Measurements from ENCODE around the gene HOXD13.

HOXD13 gene

DNA sequence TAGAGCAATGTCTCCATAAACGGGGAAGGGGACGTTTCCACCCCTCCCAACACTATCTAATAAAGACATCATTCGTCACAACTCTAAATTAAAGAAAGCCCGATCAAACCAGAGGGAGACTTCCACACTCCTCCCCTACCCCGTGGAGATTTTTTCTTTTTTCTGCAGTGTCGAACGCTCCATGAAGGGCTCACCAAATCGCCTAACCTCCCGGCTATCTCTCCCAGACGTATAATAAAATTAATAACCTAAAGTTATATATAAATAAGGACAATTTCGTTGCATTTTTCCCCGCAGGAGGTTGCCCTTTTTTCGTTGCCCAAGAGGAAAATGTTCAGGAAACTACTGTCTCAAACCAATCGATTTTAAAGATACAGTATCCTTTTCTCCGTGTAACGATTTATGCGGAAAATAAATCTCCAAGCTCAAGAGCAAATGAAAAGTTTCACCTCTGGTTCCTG is 11.1 kb upstream of the HOXD13 start:
- DNase-seq = no peak

DNA sequence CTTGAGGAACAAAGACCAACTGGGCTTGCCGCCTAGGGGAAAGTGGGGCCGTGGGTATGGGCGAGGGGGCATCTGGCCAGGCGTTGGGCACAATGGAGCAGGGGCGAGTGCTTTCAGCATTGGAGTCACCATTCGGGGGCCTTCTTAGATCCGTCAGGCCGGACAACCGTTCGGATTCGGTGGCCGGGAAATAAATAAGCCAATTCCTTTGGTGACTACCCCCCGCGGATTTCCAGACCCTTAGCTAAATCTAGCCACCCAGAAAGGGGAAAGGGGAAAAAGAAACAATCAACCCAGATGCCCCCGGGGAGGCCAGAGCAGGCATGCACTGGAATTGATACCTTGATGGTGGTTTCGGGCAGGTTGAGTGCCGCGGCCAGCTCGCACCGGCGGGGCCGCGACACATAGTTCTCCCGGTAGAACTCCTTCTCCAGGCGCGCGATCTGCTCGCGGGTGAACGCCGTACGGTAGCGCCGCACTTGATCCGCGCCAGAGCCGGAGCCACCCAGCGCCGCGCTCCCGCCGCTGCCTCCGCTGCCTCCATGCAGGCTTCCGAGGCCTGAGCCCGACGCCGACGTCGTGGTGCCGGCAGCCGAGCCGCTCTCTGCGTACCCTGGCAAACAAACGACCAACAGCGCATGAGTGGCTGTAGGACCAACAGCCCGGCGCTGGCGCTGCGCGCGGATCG is 10.5 kb upstream of the HOXD13 start:
- DNase-seq = no peak

DNA sequence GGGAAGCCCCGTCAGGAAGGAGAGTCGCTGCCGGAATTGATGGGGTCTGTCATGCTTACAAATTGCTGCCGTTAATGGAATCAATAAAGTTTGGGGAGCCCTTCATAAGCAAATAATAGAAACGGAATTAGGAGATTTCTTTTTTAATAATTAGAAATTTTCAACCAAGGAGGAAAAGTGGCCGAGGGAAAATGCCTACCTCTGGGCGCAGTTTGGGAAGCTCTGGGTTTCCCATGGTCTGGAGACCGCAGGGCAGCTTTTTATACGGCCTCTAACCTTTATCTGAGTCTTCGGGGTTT is 10.0 kb upstream of the HOXD13 start:
- no peak for DNase-seq

DNA sequence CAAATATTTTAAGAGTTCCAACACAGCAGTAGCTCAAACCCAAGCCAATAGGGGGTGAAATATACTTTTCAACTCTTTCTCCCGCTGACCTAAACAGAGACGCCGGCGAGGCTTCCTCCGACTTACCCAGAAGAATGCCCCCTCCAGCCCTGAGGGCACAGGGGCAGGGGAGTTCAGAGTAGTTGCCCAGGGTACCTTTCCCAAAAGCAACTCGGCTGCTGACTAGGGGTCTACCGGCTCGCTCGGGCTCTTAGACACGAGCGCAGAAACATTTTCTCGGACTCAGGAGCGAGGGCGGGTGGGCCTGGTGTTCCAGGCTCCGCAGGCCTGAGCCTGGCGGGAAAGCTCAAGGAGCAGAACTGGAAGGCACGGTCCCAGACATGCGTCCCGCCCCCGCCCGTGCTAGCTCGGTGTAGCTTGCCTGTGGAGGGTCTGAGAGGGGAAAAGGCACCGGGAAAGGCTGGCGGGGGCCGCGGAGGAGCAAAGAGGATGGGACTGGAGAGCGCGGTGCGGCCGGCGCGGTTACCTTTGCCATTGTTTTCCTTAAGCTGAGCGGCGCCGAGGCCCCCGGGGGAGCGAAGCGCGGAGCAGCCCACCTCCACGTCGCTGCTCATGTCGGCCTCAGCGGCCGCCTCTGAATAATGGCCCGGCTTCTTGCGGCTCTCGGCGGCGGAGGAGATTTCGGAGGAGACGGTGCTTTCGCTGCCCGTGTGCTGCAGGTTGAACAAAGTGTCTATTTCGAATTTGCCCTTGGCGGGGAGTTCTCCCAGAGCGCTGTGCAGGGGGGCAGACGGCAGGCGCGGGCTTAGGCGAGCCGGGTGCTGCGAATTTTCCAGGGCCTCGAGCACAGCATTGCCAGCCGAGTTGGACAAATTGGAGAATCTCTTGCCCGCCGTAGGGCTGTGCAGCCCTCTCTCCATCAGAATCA is 9.4 kb upstream of the HOXD13 start:
- DNase-seq = no peak

GRCh38 chr2:176083796-176084261 is 8.7 kb upstream of the HOXD13 start, which contains the start of gene EVX2:
Gene EVX2 (minus strand): TSS chr2:176083962. CDS start chr2:176083776, 186 bp downstream.
- DNase-seq = no peak

GRCh38 chr2:176084611-176085119 is 7.9 kb upstream of the HOXD13 start:
- no peak for DNase-seq

- no peak for DNase-seq
These were observed 7.3 kb upstream of the HOXD13 start for GRCh38 chr2:176085120-176085788.

DNA sequence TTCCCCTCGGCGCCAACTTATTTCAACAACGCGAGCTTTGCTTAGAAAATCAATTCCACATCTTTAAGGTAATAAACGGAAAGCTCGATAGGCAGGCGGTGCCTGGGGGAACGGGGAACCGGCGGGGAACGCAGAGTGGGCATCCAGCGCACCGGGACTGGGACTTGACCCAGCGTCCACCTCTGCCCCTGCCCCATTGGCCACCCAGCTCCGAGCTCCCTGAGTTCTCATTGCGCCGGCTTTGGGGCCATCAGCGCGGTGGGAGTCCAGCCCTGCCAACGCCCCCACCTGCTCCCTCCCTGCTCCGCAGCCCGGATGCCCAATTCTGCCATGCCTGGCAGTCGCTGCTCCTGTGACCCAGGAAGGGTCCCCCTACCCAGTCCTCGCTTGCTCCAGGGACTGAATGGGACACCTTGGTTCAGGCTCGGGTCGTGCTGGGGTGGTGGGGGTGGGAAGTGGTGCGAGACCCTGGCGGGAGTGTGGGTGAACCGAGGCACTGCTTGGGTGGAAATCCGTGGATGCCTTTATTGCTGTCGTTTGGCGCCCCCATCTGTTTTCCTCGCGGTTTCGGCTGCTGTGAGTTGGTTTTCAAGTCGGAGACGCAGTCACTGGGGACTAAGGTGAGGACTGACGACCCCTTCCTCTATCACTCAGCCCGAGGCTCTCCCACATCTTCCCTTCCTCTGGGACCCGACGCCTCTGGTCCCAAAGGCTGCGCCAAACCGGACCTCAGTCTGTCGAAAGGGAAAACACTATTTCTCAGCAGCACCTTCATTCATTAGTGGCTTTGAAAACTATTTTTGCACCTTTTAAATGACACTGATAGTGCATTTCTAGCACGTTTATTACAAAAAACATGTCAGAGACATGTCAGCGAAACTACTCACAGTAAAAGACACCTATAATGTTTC is 6.4 kb upstream of the HOXD13 start:
- no peak for DNase-seq

DNA sequence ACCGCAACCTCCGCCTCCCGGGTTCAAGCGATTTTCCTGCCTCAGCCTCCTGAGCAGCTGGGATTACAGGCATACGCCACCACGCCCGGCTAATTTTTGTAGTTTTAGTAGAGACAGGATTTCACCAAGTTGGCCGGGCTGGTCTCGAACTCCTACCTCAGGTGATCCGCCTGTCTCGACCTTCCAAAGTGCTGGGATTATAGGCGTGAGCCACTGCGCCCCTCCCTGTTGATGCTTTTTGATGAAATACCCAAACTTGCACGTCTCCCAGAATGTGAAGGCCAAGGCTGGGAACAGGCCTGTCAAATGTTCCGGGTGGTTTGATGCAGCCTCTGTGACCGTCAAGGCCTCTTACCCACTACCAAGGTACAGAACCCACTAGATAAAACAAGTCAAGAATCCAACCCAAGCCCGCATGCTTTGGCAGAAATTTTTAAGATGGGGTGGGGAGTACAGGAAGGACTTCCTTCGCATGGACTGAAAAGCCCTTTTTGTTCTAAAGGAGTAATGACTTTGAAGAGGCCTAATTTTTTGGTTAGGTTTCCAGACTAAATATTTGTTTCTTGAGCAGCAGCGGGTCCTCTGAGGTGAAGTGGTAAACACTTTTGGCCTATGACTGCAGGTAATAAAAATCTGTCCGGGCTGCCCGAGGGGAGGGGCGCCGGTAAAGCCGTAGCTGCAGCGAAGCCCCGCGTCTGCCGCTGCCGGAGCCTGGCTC is 5.0 kb upstream of the HOXD13 start:
- no peak for DNase-seq

GRCh38 chr2:176088048-176088936 is 4.2 kb upstream of the HOXD13 start:
- no peak for DNase-seq

- no peak for DNase-seq
These were observed 3.3 kb upstream of the HOXD13 start for GRCh38 chr2:176088937-176089842.

- DNase-seq = no peak
These were observed 2.6 kb upstream of the HOXD13 start for GRCh38 chr2:176089843-176090395.

- DNase-seq = no peak
These were observed 1.7 kb upstream of the HOXD13 start for GRCh38 chr2:176090862-176091261.

- no peak for DNase-seq
These were observed 927 bp upstream of the HOXD13 start for GRCh38 chr2:176091329-176092258.

DNA sequence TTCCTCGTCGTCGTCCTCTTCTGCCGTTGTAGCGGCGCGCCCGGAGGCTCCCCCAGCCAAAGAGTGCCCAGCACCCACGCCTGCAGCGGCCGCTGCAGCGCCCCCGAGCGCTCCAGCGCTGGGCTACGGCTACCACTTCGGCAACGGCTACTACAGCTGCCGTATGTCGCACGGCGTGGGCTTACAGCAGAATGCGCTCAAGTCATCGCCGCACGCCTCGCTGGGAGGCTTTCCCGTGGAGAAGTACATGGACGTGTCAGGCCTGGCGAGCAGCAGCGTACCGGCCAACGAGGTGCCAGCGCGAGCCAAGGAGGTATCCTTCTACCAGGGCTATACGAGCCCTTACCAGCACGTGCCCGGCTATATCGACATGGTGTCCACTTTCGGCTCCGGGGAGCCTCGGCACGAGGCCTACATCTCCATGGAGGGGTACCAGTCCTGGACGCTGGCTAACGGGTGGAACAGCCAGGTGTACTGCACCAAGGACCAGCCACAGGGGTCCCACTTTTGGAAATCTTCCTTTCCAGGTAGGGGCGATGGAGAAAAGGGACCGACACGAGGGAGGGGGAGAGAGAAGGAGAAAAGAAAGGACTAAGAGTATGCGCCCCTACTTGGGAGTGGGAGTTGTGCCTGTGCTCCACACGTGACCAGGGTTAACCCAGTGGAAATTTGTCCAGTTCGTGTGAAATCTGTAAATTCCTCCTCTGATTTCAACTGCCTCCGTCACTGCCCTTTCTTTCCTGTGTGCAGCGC is 800 bp downstream of the HOXD13 start:
- DNase-seq = no peak

DNA sequence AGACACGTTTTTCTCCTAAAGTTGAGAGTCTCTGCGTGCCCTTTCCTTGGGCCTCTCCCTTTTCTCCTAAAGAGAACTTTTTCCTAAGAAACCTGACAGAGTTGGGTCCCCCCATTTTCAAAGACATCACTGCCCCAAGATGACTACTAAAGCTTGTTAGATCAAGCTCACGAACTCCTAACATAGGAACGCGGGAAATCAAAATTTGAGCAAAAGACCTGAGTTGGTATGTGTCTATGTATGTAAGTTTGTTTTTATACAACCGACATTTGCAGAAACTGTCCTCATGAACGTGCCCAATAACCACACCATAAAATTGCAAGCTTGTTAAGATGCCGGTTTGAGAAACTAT is 1.4 kb downstream of the HOXD13 start:
- no peak for DNase-seq

DNA sequence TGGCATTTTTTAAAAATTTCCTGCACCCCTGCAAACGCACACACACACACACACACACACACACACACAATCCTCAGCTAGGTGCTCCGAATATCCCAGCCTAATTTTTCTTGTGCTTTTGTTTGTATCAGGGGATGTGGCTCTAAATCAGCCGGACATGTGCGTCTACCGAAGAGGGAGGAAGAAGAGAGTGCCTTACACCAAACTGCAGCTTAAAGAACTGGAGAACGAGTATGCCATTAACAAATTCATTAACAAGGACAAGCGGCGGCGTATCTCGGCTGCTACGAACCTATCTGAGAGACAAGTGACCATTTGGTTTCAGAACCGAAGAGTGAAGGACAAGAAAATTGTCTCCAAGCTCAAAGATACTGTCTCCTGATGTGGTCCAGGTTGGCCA is 1.8 kb downstream of the HOXD13 start:
- DNase-seq = no peak
